ENCODE results near the gene IQSEC3. TPM values are rescaled to one million over a fixed set of nuclear protein-coding genes. Genes with fewer than 3 reads are reported as not detected.
"Not testable (repeated sequence)": the region's sequence is repeated elsewhere in the genome, so short reads cannot be mapped to it uniquely, and the experiment has no call there.

The IQSEC3 gene
- polyA plus RNA-seq, 3 donors = 8.0 to 15.3 (median 10.4) TPM

DNA sequence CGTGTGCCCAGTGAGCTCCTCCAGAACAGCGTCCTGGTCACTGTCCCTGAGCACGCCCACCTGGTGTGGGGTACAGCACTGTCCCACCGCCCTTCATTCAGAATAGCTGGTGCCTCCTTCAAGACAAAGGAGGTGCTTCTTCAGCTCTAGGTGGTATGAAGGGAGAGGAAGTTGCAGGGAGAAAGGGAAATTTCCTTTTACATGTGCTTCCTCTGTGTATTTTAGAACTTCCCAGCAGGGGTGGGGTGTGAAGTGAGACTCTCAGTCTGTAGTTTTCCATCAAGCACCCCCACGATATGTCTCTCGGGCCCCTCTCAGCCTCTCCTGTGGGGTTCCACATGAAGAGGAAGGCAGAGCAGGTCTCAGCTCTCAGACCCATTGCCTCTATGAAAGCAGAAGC is 148.5 kb downstream of the IQSEC3 start:
- no peak for DNase-seq (ENCODE audit: extremely low read depth in 1 of 11, low read depth in 9 of 11, low spot score in 4 of 11)

DNA sequence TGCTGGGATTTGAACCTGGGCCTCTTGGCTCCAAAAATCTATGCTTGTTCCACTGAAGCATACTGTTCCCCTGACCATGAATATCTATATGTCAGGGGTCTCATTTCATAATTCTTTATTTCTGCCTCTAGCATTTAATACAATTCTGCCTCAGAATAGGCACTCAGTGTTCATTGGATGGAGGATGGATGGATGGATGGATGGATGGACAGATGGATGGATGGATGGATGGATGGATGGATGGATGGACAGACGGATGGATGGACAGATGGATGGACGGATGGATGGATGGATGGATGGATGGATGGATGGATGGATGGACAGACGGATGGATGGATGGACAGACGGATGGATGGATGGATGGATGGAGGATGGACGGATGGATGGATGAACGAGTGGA is 150.5 kb downstream of the IQSEC3 start:
- DNase-seq (ENCODE audit: extremely low read depth in 1 of 11, low read depth in 9 of 11, low spot score in 4 of 11) = not testable (repeated sequence)

DNA sequence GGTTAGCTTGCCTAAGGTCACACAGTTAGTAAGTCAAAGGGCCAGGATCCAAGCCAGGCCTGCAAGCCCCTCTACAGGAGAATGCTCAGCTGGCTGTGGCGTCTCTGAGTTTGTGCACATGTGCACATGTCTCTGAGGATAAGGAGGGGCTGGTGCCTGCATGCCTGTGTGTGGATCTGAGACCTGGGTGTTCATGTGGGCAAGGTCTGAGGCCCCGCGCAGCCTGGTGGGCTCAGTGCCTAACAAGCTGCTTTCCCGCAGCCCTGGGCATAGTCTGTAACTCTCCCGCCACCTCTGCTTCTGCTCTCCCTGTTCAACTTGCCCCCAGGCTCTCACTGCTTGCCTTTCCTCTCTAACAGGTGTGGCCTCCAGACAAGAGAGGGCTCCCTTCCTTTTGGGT is 151.7 kb downstream of the IQSEC3 start:
- DNase-seq (ENCODE audit: extremely low read depth in 1 of 11, low read depth in 9 of 11, low spot score in 4 of 11) = no peak

DNA sequence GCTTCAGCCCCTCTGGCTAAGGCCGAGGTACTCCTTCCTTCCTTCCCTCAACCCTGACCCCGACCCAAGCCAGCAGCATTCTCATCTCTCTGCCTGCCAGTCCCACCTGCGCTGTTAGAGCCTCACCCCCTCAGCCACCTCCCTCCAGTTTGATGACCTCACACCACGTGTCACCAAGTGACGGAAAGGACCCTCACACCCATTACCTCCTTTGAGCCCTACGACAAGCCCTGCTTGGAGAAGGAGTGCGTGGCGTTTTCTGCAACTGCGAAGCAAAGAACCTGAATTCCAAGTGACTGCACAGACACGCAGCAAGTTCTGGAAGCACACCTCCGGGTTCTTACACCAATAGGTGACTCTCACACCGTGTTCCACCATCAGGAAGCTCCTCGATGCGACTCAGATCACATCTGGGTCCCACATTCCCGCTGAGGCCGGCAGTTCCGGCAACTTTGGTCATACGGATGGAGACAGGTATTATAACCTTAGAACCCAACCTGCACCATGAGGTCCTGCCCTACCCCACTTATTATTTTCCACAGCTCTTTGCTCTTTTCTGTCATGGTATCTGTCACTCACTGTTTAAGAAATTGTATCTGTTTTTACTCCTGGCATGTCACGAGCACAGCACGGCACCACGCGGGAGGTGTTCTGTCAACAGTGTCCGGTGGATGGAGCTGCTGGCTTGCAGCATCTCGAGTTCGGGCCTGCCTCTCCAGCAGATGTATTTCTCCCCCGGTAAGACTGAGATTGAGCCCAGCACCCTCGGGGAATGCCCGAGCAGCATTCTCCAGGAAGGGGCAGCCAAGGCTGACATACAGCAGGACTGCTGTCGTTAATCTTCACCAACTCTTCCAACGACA is 152.4 kb downstream of the IQSEC3 start:
- DNase-seq (ENCODE audit: extremely low read depth in 1 of 11, low read depth in 9 of 11, low spot score in 4 of 11) = no peak

DNA sequence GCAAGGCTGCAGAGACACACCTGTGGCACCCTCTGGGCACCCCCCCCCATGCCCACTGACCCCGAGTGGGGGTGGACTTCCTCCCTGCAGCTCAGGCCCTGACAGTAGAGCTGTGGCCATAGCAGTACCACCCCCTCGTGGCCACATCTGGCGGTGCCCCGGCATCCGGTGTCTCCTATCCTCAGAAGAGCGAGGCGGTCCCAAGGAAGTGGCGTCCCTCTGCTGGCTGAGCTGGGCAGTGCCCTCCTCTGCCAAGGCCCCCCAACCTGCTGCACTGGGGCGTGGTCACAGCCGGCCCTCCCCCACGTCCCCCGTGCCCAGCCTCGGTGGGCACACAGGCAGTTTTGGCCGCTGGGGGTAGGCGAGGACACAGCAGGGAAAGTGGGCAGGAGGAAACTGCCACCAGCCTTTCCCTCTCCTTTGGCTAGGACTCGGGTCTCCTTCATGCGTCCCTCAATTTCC is 153.4 kb downstream of the IQSEC3 start:
- DNase-seq (ENCODE audit: extremely low read depth in 1 of 11, low read depth in 9 of 11, low spot score in 4 of 11) = peak in 5 of 11 donors; percentile 47 to 68 (median 56)

DNA sequence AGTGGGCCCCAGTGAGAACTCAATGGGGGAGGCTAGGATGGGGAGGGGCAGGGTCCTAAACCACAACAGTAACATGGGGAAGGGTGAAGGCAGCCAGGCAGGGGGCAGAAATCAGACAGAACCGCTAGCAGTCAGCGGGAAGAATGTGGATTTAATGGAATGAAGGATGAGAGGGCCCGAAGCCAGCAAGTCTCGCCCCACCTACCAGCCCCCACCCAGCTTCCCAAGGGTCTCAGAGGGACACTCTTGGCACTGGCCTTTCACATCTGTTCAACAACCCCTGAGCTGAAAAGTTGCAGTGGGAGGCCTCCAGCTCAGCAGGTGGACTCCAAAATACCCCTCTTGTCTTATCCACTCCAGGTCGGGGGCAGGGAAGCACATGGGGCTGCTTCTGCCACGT is 153.9 kb downstream of the IQSEC3 start:
- no peak for DNase-seq (ENCODE audit: extremely low read depth in 1 of 11, low read depth in 9 of 11, low spot score in 4 of 11)

DNA sequence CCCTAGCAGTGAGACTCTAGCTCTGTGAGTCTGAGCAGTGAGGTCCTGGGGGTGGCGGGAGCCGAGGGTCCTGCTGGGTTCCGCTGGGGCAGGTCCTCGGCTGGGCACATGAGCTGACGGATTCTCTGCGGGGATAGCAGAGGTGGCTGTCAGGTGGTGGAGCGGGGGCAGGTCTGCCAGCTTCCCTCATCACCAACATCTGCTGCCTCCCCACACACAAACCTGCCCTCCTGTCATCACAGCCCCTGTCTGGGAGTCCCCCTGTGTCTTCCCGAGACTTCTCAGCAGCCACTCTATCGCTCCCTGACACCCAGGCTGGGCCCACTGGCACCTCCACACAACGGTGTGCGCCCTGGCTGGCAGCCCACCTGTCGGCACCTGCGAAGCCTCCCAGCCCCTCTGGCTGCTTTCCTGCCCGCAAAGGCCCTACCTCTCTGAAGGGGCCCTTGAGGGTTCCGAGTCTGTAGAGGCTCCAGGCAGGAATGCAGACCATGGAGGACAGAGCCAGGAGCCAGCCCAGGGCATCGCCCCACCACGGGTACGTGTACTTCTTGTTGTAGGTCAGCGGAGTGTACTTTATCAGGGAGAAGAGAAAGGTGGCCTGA is 154.5 kb downstream of the IQSEC3 start:
- no peak for DNase-seq (ENCODE audit: extremely low read depth in 1 of 11, low read depth in 9 of 11, low spot score in 4 of 11)

DNA sequence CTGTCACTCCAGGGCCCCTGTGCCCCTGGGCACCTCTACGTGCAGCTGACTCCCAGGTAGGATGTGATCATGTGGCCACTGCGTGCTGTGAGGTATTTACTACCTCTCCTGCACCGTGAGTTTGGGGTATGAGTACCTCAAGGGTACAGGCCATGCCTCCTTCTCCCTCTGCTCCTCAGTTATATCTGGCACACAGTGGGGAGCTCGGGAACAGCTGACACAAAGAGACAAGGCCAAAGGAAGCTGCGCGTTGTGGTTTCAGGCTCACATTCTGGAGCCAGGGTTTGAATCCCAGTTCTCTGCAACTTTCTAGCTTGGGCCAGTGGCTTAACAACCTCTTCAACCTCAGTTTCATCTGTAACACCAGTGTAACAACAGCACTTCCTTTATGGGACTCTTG is 155.2 kb downstream of the IQSEC3 start:
- no peak for DNase-seq (ENCODE audit: extremely low read depth in 1 of 11, low read depth in 9 of 11, low spot score in 4 of 11)

DNA sequence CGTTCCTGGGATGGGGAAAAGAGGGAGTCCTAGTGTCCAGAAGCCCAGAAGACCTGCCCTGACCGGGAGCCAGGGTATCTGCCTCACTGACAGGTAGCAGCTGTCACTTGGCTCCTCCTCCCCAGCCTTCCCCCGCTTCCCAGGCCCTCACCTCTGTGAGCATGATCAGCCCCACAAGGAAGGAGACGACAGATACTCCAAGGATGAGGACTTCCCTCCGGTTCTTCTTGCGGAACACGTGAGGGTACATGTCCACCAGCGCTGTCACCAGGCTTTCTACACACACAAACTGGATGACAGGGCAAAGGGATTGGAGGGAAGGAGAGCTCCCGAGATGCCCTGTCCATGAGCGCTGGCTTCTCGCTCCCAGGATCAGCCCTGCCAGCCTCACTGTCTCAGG is 157.3 kb downstream of the IQSEC3 start:
- no peak for DNase-seq (ENCODE audit: extremely low read depth in 1 of 11, low read depth in 9 of 11, low spot score in 4 of 11)

DNA sequence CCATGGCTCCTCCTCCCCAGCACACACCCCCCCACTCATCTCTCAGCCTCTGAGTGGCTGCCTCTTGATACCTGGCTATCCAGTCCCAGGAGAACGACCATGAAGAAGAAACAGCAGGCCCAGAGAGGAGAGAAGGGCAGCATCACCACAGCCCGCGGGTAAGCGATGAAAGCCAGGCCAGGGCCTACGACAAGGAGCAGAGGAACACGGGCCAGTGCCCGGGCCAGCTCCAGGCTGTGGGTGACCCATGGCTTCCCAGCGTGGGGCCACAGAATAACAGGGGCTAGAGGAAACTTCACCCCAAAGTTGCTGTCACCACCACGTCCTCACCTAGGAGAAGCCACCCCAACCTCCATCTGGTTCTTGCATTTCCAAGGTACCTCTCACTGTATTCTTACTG is 157.8 kb downstream of the IQSEC3 start:
- no peak for DNase-seq (ENCODE audit: extremely low read depth in 1 of 11, low read depth in 9 of 11, low spot score in 4 of 11)

DNA sequence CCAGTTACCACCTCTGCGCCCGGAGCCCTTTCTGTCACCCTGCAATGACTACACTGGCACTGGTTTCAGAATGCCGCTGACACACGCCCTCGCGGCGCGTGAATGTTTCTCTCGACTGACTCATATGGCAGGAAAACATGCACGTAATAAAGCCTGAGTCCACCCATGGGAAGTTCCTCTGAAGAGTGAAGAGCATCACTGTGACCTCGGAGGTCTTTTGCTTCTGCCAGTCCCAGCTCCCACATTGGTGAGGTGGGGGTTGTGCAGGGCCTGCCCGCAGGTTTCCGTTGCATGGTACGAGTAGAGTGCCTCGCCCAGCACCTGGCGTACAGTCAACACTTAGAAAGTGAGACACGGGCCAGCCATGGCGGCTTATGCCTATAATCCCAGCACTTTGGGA is 158.4 kb downstream of the IQSEC3 start:
- DNase-seq (ENCODE audit: extremely low read depth in 1 of 11, low read depth in 9 of 11, low spot score in 4 of 11) = no peak

DNA sequence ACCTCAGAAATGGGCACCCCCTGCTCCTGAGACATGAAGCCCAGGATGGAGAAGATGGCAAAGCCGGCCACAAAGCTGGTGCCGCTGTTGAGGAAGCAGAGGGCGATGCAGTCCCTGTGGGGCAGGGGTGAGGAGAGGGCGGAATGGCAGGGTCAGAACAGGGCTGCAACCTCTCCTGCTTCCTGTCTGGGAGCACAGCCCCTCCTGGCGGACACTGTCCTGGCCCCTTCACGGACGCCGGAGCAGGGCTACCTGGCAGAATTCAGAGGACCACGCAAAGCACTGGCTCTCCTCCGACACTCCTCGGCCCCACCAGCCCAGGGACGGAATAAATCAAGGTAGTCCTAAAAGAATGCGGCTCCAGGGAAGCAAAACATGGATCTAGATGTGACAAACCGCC is 159.8 kb downstream of the IQSEC3 start:
- DNase-seq (ENCODE audit: extremely low read depth in 1 of 11, low read depth in 9 of 11, low spot score in 4 of 11) = no peak

DNA sequence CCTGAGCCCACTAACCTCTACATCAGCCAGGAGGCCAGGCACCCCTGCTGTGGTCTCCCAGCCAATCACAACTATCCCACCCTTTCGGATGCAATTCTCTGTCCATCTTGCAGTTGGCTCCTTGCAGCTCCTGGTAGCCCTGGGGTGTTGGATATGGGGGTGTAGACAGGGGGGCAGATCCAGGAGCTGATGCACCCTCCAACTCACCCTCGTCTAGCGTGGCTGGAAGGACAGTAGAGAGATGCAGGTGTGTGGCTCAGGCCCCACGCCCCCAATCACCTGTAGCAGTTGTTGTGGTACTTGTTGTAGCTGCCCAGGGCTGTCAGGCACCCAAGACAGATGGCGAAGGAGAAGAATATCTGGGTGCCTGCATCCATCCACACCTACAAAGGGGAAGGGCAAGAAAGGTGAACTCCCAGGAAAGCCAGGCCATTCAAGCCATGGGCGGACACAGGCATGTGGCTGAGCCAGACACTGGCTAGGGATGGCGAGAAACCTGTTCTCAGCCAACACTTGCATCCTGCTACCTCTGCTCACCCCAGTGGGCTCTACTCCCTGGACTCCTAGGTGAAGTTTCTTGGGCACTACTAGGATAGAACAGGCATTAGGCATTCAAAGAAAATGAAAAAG is 160.8 kb downstream of the IQSEC3 start:
- no peak for DNase-seq (ENCODE audit: extremely low read depth in 1 of 11, low read depth in 9 of 11, low spot score in 4 of 11)

Other genes starting within 250 kb of the IQSEC3 start
- 10 to 100 TPM; 11.7 to 19.5 (median 15.0) TPM for gene SLC6A12, start 147.4 kb downstream of the IQSEC3 start, polyA plus RNA-seq (ENCODE audit: insufficient read length in 3 of 3)
- 10 to 100 TPM; 39.9 to 64.9 (median 51.3) TPM for gene SLC6A13, start 196.1 kb downstream of the IQSEC3 start, polyA plus RNA-seq (ENCODE audit: insufficient read length in 3 of 3)

Measured in renal cortex interstitium (tissue), 11 donors.